LHCN-M2 (cell line): ENCODE measurements around the gene ATG2A. TPM values are rescaled to one million over a fixed set of nuclear protein-coding genes. Genes with fewer than 3 reads are reported as not detected.
A peak's percentile ranks its signal among the peaks of the same experiment; 100 is the strongest.
"Not testable (repeated sequence)": the region's sequence is repeated elsewhere in the genome, so short reads cannot be mapped to it uniquely, and the experiment has no call there.

Experiments used
- DNase-seq: peaks from one replicate; pipeline ENCODE4 v3.0.0-alpha.2; 2012; ENCODE audit warnings: low read depth
- total RNA-seq: library from RNA; depleted of rRNA; stranded (reverse); fragments of >200 nt; gene quantifications from 2 replicates; pipeline ENCODE4 v1.2.3, GENCODE V29; 2014; rRNA removed

ATG2A gene
- total RNA-seq, 1 experiment from 2014 or later, result 17.7 TPM

DNA sequence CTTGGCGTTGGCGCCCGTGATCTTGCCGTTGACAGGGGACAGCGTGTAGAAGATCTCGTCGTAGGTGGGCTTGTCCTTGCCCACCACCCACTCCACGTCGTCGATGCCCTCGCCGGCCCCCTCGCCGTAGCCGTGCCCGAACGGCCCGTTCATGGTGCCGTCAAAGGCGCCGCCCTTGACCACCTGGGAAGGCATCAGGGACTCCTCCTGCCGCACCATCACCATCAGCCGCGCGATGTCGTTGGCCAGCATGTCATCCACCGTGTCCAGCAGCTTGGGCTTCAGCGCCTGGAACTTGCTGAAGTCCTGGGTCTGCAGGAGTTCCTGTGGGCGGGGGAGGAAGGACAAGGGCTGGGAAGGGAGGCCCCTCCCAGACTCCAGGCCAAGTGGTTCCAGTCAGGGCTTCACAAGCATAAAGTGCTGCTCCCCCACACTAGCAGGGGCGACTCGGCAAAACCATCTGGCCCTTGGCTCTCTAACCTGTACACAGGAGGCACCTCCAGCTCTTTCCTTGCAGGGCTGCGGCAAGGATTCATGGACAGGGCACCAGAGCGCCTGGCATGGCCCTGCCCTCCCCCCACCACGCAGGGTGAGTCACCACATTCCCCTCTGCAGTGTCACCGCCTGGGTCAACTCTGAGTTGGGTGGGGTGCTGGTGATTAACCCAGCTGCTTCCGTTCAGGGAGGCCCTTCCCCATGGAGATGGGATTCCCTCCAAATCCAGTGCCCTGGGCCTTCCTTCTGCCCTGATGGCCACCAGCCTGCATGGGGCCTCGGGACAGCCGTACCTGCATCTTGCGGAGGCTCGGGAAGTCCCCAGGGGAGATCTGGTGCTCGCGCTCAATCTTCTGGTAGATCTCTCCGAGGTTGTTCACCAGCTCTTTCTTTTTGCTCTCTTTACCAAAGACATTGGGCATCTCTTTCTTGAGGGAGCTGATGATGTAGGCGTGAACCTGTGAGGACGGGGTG lies 62.2 kb downstream of the ATG2A start:
- DNase-seq, result peak; percentile 97

DNA sequence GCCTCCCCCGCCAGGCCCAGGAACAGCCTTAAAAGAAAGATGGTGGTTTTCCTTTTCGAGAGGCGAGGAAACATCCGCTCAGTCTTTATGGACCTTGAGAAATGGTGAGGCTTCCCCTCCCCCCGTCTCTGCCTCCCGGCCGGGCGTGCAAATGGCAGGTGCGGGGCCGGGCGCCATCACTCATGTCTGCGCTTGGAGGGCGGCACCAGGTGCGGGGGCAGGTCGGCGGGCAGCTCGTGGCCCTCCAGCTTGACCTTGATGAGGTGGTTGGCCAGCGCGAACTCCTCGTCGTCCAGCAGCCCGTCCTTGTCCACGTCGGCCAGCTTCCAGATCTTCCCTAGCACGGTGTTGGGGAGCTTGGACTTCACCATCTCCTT lies 62.9 kb downstream of the ATG2A start:
- no peak for DNase-seq

DNA sequence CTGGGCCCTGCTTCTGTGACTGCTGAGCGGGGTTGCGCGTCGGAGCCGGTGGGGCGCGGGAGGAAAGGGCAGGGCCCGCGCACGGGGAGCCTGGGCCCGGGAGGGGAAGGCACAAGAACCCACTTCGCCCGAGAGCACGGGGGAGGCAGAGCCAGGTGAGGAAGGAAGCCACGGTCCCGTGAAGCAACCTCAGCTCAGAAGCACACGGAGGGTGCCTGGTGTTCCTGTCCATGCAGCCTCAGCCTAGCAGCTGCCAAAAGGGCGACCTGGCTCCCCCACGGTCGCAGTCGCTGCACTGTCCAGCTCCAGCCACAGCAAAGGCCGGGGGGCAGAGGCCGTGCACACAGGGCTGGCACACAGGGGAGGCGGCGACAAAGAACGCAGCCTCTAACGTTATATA lies 63.3 kb downstream of the ATG2A start:
- no peak for DNase-seq

DNA sequence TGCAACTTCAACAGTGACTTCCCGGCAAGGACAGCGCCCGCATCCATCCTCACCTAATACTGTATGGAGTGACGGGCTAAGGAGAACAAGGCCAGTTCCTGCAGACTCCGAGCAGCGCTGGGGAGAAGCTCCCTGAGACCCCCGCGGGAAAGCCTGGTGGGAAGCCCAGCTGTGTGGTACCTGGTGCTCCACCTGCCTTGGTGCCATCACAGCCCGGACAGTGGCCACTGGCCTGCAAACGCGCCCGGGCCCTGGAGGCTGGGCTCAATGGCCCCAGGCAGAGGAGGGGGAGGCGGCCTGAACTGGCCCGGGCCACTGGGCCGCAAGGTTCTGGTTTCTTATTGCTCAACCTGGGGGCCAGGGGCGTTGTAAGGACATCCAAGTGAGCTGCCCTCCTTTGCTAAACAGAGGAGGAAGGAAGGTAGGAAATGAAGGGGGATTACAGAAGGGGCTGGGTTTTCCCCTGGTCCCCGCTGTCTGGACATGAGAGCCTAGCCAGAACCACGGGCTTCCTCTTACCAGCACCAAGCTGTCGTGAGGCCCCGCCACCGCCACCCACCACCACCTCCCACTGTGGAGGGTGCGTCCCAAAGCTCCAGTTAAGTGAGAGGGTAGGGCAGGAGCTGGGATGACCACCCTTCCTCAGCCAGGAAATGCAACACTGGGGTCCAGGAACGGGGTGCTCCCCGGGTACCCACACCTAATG lies 64.1 kb downstream of the ATG2A start:
- no peak for DNase-seq

DNA sequence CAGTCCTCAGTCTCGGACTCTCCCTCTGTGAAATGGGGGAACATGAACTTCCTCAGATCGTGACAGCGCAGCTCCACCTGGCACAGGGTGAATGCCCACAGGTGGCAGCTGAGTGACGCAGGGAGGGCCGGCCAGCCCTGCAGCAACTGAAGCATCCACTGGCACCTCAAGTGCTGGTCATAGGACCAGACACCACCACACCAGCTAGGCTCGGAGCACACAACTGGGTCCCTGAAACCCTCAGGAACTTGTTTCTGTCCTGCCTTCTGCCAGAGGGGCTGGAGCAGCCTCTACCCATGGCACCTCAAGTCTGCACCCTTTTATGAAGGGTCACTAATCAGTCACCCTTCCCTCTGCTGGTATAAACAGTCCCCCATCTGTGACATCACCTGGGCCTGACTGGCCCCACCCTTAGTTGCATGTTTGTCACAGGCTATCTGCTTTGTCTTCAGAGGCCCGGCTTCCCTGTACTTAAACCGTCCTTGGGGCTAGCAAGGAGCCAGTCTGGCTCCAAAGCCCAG lies 65.1 kb downstream of the ATG2A start:
- no peak for DNase-seq

DNA sequence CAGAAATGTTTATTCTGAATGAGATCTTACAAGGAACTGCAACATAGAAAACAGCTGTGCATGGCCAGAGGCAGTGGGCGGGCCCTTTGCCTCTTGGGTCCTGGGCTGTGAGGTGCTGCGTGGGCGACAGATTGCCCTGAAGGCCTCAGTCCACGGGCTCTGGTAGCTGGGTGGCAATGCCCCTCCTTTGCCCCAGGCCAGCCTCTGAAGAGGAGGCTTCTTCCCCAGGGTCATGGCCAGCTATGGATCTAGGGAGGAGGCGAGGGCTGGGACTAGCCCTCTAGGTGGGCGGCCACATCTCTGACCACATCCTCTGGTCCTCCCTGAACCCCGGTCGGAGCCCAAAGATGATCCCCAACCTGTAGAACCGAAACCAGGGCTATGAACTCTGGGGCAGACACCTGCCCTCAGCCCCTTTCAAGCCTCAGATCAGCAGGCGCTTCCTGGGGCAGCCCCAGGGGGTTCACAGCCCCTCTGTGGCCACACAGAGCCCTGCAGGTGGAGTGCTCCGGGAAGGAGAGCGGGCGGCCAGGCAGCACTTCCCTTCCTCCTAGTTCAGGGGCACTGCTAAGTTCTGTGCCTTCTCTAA lies 65.9 kb downstream of the ATG2A start:
- DNase-seq, result no peak

DNA sequence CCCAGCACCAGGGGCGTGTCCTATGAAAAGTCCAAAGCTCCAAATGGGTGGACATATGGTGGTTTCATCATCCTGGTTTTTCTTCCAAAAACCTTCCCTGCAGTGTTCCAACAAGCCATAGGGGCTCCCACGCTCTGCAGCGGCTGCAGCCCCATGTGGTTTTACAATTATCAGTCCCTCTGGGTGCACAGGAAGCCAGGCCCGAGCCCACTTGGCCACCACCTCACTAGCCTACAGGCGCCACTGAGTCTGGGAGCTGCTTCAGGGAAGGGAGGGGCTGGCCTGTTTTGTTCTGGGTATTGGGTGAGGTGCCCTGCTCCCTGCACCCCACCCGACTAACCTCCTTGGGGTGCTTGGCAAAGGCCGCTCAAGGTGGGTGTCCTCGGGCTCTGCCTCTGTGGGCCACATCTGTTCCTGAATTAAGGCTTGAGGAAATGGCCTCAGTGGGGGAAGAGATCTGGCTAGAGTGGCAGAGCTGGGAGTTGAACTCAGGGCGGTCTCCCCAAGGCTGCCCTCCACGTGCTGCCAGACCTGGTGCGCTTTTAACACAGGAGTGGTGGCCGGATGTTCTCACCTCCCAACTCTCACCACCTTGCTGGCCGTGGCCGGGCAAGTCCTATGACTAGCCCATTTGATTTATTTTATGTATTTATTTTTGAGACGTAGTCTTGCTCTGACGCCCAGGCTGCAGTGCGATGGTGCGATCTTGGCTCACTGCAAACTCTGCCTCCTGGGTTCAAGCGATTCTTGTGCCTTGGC lies 67.2 kb downstream of the ATG2A start:
- no peak for DNase-seq

DNA sequence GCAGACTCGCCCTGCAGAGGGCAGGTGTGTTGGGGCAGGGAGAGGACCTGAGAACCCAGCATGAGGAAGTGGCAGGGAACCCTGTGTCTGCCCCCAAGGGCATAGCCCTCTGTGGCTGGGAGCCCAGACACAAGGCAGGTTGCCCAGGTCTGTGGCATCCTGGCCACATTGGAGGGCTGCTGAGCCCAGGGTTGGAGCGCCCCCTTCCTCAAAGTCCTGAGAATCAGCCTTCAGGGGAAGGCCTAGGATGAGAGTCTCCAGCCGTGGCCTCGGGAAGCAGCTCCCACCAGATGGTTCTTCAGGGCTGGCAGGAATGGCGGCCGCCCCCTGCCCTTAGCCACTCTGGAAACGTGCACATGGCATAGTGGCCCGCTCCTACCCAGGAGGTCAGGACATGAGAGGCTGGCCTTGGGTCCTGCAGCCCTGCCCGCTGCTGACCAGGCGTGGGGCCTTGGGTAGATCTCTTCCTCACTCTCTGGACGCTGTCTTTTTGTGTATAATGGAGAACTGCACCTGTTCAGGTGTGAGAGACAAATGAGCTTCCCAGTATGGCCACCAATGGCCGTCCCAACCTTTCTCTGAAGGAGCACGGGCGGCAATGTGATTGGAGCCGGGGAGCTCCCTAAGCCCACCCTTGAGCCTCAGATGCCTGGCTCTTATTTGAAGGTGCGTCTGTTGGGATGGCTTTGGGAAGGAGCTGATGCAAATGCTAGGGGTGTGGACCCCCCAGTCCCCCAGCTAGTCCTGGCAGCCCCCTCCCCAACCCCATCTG lies 68.0 kb downstream of the ATG2A start:
- DNase-seq, result no peak

DNA sequence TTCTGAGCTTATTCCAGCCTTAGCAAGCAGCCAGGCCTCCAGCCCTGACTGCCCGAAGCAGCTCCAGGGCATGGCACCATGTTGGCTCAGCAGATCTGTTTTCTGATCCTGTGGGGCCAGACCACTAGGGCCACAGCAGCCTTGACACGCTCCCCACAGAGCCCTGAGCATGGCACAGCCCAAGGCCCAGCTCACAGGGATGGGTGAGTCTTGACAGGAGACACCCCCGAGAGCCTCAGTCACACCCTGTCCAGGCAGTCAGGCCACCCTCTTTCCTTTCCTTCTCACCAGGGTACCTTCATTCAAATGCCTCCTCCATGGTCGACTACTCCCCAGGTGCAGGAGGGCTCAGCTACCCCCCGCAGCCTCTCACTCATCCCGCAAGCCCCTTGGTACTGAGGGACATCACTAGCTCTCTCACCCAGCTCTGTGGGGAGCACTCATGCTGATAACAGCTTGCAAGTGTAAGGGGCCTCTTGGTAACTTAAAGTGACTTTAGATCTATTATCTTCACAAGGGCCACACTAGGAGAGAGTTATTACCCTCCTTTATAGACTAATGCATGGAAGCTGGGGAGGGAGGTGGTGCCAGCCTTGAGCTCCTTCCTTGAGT lies 68.7 kb downstream of the ATG2A start:
- no peak for DNase-seq

DNA sequence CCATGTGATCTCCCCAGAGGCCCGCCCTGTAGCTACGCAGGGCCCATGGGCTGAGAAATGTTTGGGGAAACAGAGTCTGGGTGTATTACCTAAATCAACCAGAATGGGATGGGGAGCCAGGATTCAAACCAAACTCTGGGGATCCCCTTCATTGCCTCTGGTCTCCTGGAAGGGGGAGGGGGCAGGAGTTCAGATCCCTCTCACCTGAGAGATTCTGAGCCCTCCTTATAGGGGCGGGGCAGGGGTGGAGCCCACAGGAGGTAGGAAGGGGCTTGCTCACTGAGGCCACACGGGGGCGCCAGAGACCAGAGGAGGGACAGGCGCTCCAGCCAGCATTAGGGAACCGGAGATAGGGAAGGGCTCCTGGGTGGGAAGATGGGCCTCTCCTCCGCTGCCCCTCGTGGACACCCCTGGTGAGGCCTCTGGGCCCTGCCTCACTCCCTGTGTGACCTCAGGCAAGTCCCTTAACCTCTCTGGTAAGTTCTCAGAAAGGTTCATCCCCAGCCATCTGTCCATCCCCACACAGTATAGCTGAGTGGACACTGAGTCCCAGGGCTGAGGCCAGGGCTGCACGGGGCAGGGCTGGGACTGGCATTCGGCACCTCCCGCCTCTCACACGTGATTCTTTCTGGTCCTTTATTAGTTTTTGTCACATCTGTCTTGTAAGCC lies 69.9 kb downstream of the ATG2A start:
- peak; percentile 89 for DNase-seq

DNA sequence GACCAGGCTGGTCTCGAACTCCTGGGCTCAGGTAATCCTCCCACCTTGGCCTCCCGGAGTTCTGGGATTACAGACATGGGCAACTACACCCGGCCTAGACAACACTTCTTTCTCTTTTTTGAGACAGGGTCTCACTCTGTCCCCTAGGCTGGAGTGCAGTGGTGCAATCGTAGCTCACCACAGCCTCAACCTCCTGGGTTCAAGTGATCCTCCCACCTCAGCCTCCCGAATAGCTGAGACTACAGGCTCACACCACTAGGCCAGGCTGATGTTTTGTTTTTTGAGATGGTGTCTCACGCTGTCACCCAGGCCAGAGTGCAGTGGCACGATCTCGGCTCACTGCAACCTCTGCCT lies 71.3 kb downstream of the ATG2A start:
- not testable (repeated sequence) for DNase-seq

DNA sequence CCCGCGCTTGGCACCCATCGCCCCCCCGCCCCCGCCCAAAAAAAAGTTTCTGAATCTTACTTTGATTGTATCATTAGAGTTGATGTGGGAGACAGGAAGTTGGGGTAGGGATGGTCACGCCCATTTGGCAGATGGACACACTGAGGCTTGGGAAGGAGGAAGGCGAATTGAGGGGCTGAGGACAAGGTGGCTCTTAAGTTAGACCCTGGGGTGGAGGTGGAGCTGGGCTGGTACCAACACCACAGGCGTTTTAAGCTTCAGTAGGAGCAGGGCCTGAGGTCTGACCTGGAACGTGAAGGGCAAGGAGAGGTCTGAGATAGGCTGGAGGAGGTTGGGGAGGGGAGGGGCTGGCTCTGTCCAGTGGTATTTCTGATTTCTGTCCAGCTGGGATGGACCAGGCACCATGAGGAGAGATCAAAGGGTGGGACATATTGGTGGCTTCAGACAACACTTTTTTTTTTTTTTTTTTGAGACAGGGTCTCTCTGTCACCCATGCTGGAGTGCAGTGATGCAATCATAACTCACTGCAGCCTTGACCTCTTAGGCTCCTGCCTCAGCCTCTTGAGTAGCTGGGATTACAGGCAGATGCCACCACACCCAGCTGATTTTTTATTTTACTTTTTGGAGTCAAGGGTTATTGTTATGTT lies 71.8 kb downstream of the ATG2A start:
- no peak for DNase-seq

Other genes with a start within 250 kb of the ATG2A start
- 34.0 and 50.4 TPM in 2 replicates for gene NRXN2, start 194.0 kb downstream of the ATG2A start, total RNA-seq
- gene RASGRP2, start 173.1 kb downstream of the ATG2A start, total RNA-seq, result 0.23 TPM in 1 of 2 replicates, not detected in the other
- not detected in 2 replicates for gene PYGM, start 157.2 kb downstream of the ATG2A start, total RNA-seq
- 124 and 158 TPM in 2 replicates for gene SF1, start 138.7 kb downstream of the ATG2A start, total RNA-seq
- gene MAP4K2, start 114.0 kb downstream of the ATG2A start, total RNA-seq, result 10.8 and 11.3 TPM in 2 replicates
- gene MEN1, start 106.7 kb downstream of the ATG2A start, total RNA-seq, result 19.8 and 25.3 TPM in 2 replicates
- gene CDC42BPG, start 72.6 kb downstream of the ATG2A start, total RNA-seq, result 0.11 TPM in 1 of 2 replicates, not detected in the other
- 73.5 and 84.6 TPM in 2 replicates for gene EHD1, start 38.6 kb downstream of the ATG2A start, total RNA-seq
- 19.2 and 27.3 TPM in 2 replicates for gene PPP2R5B, start 7.5 kb upstream of the ATG2A start, total RNA-seq
- gene GPHA2, start 18.7 kb upstream of the ATG2A start, total RNA-seq, result not detected in 2 replicates
- not detected in 2 replicates for gene MAJIN, start 54.9 kb upstream of the ATG2A start, total RNA-seq
- gene BATF2, start 79.8 kb upstream of the ATG2A start, total RNA-seq, result 0.19 and 0.40 TPM in 2 replicates
- gene ARL2, start 97.0 kb upstream of the ATG2A start, total RNA-seq, result 102 and 115 TPM in 2 replicates
- 15.2 and 16.0 TPM in 2 replicates for gene SNX15, start 110.2 kb upstream of the ATG2A start, total RNA-seq
- gene SAC3D1, start 124.0 kb upstream of the ATG2A start, total RNA-seq, result 21.7 and 23.5 TPM in 2 replicates
- not detected in 2 replicates for gene NAALADL1, start 141.3 kb upstream of the ATG2A start, total RNA-seq
- 48.0 and 62.1 TPM in 2 replicates for gene CDCA5, start 166.8 kb upstream of the ATG2A start, total RNA-seq
- 55.7 and 59.9 TPM in 2 replicates for gene ZFPL1, start 167.0 kb upstream of the ATG2A start, total RNA-seq
- gene VPS51, start 179.0 kb upstream of the ATG2A start, total RNA-seq, result 111 and 174 TPM in 2 replicates
- gene TM7SF2, start 194.7 kb upstream of the ATG2A start, total RNA-seq, result 0.96 and 3.3 TPM in 2 replicates
- 13.7 and 20.9 TPM in 2 replicates for gene ZNHIT2, start 200.5 kb upstream of the ATG2A start, total RNA-seq
- 246 and 445 TPM in 2 replicates for gene FAU, start 204.9 kb upstream of the ATG2A start, total RNA-seq
- 58.5 and 68.3 TPM in 2 replicates for gene MRPL49, start 205.1 kb upstream of the ATG2A start, total RNA-seq
- 14.6 and 18.3 TPM in 2 replicates for gene SYVN1, start 217.3 kb upstream of the ATG2A start, total RNA-seq